Measurements from ENCODE around the gene CCDC175. TPM values are rescaled to one million over a fixed set of nuclear protein-coding genes. Genes with fewer than 3 reads are reported as not detected.

The CCDC175 gene
- total RNA-seq, 4 donors from 2014 or later: not detected

- Histone ChIP-seq H3K36me3 (no peaks in the 10 kb centered on the region), H3K4me1 (no peaks in the 10 kb centered on the region), H3K4me3 (no peak overlapping the region), H3K9me3 (no peaks in the 10 kb centered on the region), H3K27me3 (no peaks in the 10 kb centered on the region), H3K27ac (replicated peaks in 1 of 4) (no peak overlapping the region)
- DNase-seq (ENCODE audit: extremely low spot score): no peak
- TF ChIP-seq POLR2AphosphoS5 (IDR thresholded peaks at IDR 0.05) (no peak), EP300 (IDR thresholded peaks at IDR 0.05) (no peak), CTCF (IDR thresholded peaks at IDR 0.05) (no peak), POLR2A (IDR thresholded peaks at IDR 0.05; ENCODE audit: low read depth) (no peak)
- intact Hi-C loops (cut with DNase I): no loop called here
- 87% methylated on average over 2 of the region's 2 CpGs for WGBS
Observed at GRCh38 chr14:59600211-59600945, 23.8 kb upstream of the CCDC175 start.

- no peak for DNase-seq (ENCODE audit: extremely low spot score)
- no peaks in the 10 kb centered on the region for H3K9me3 ChIP-seq
- intact Hi-C loops (cut with DNase I): no loop called here
- no peaks in the 10 kb centered on the region for H3K27me3 ChIP-seq
- H3K4me3 ChIP-seq: no peak overlapping the region
- no peaks in the 10 kb centered on the region for H3K4me1 ChIP-seq
- WGBS: 86% methylated on average over 6 of the region's 6 CpGs
- no peaks in the 10 kb centered on the region for H3K36me3 ChIP-seq
- TF ChIP-seq EP300 (IDR thresholded peaks at IDR 0.05) (no peak), POLR2A (IDR thresholded peaks at IDR 0.05; ENCODE audit: low read depth) (no peak), POLR2AphosphoS5 (IDR thresholded peaks at IDR 0.05) (no peak)
- H3K27ac ChIP-seq (replicated peaks in 1 of 4): no peak overlapping the region
Observed at GRCh38 chr14:59595071-59595470, 18.5 kb upstream of the CCDC175 start.

GRCh38 chr14:59591641-59592370 is 15.2 kb upstream of the CCDC175 start:
- no peak overlapping the region for H3K27ac ChIP-seq (replicated peaks in 1 of 4)
- H3K9me3 ChIP-seq: no peaks in the 10 kb centered on the region
- WGBS: 84% methylated on average over 5 of the region's 5 CpGs
- H3K4me3 ChIP-seq: no peak overlapping the region
- no peaks in the 10 kb centered on the region for H3K36me3 ChIP-seq
- intact Hi-C loops (cut with DNase I): no loop called here
- no peak for DNase-seq (ENCODE audit: extremely low spot score)
- no peaks in the 10 kb centered on the region for H3K27me3 ChIP-seq
- TF ChIP-seq POLR2A (IDR thresholded peaks at IDR 0.05; ENCODE audit: low read depth) (no peak), CTCF (IDR thresholded peaks at IDR 0.05) (no peak), POLR2AphosphoS5 (IDR thresholded peaks at IDR 0.05) (no peak), EP300 (IDR thresholded peaks at IDR 0.05) (no peak)
- no peaks in the 10 kb centered on the region for H3K4me1 ChIP-seq

GRCh38 chr14:59588101-59588500 is 11.5 kb upstream of the CCDC175 start:
- Histone ChIP-seq H3K4me3 (no peak overlapping the region), H3K36me3 (no peaks in the 10 kb centered on the region), H3K9me3 (no peaks in the 10 kb centered on the region), H3K4me1 (peaks cover 0 to 4% (median 0%) of the 10 kb centered on the region in 4 donors), H3K27ac (replicated peaks in 1 of 4) (no peak overlapping the region), H3K27me3 (no peaks in the 10 kb centered on the region)
- TF ChIP-seq EP300 (IDR thresholded peaks at IDR 0.05): no peak
- no peak for TF ChIP-seq POLR2AphosphoS5 (IDR thresholded peaks at IDR 0.05)
- TF ChIP-seq POLR2A (IDR thresholded peaks at IDR 0.05; ENCODE audit: low read depth): no peak
- TF ChIP-seq CTCF (IDR thresholded peaks at IDR 0.05): no peak
- 69% methylated on average over 3 of the region's 3 CpGs for WGBS
- DNase-seq (ENCODE audit: extremely low spot score): no peak
- intact Hi-C loops (cut with DNase I): no loop called here

GRCh38 chr14:59585891-59586554 is 9.4 kb upstream of the CCDC175 start:
- intact Hi-C loops (cut with DNase I): no loop called here

More at GRCh38 chr14:59585891-59586554, 9.4 kb upstream of the CCDC175 start:
- Histone ChIP-seq H3K27ac (replicated peaks in 1 of 4) (no peak overlapping the region), H3K36me3 (no peaks in the 10 kb centered on the region), H3K27me3 (no peaks in the 10 kb centered on the region), H3K9me3 (no peaks in the 10 kb centered on the region), H3K4me3 (no peak overlapping the region), H3K4me1 (peaks cover 0 to 4% (median 0%) of the 10 kb centered on the region in 4 donors)
- DNase-seq (ENCODE audit: extremely low spot score): no peak
- 76% methylated on average over 10 of the region's 10 CpGs for WGBS
- TF ChIP-seq CTCF (IDR thresholded peaks at IDR 0.05) (no peak), POLR2A (IDR thresholded peaks at IDR 0.05; ENCODE audit: low read depth) (no peak), EP300 (IDR thresholded peaks at IDR 0.05) (no peak), POLR2AphosphoS5 (IDR thresholded peaks at IDR 0.05) (no peak)

All from esophagus muscularis mucosa (tissue), 4 donors.